LNCaP clone FGC (cell line): ENCODE data around the gene DGKZ.

Source experiments
- DNase-seq: peaks from one replicate; pipeline ENCODE4 v3.0.0-alpha.2; 2011; ENCODE audit warnings: low read depth
- H3K4me3 ChIP-seq: 2 replicates; pipeline ENCODE4 v1.5.1; 2011; ENCODE audit warnings: mild to moderate bottlenecking, low read depth, low read length, control low read depth
- CTCF ChIP-seq: IDR thresholded peaks from 2 replicates; pipeline ENCODE4 v1.5.1; 2012; ENCODE audit warnings: mild to moderate bottlenecking; ENCODE audit not compliant: control insufficient read depth, insufficient read depth; ENCODE audit errors: extremely low read depth

DGKZ gene

GRCh38 chr11:46309814-46310259 is 37.4 kb upstream of the DGKZ start:
- no peak overlapping the region for H3K4me3 ChIP-seq
- DNase-seq: no peak
- no peak for TF ChIP-seq CTCF

- TF ChIP-seq CTCF: peak; percentile 80
- peak; percentile 30 for DNase-seq
Observed at GRCh38 chr11:46315033-46315738, 32.1 kb upstream of the DGKZ start.

GRCh38 chr11:46315783-46316563 is 31.3 kb upstream of the DGKZ start:
- no peak for DNase-seq
- no peak overlapping the region for H3K4me3 ChIP-seq
- no peak for TF ChIP-seq CTCF

More at GRCh38 chr11:46315033-46315738, 32.1 kb upstream of the DGKZ start:
- H3K4me3 ChIP-seq: no peak overlapping the region

- no peak overlapping the region for H3K4me3 ChIP-seq
- DNase-seq: no peak
- TF ChIP-seq CTCF: no peak
Observed at GRCh38 chr11:46319074-46319453, 28.2 kb upstream of the DGKZ start.

- H3K4me3 ChIP-seq: no peak overlapping the region
- no peak for DNase-seq
- no peak for TF ChIP-seq CTCF
Observed at GRCh38 chr11:46321757-46322156, 25.5 kb upstream of the DGKZ start.

GRCh38 chr11:46322759-46323158 is 24.5 kb upstream of the DGKZ start:
- no peak overlapping the region for H3K4me3 ChIP-seq
- TF ChIP-seq CTCF: no peak
- DNase-seq: no peak
